ENCODE measurements around the gene SEC24B.
"Not testable (repeated sequence)": the region's sequence is repeated elsewhere in the genome, so short reads cannot be mapped to it uniquely, and the experiment has no call there.

SEC24B gene

DNA sequence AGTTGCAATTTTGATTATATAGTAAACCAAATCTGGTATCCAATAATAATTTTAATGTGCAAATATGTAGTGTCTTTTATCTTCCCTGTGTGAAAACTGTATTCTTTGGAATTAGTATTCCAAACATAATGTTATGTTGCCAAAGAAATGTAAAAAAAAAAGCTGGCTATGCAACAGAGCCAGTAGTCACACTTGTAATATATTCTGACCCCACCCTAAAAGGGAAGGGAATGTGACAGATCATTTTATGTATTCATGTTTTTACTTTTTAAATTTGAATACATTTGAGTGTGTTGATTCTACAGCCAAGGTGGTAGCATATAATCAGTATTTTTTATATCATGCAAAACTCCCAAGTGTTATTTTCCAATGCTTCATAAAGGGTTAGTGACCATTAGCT, 98.6 kb downstream of the SEC24B start:
- H3K4me1 Mint-ChIP-seq = no peaks in the 10 kb centered on the region
- no peak overlapping the region for H3K27ac Mint-ChIP-seq
- H3K4me3 Mint-ChIP-seq = no peak overlapping the region
- ATAC-seq (no peak), DNase-seq (no peak)
- H3K27me3 Mint-ChIP-seq = no peaks in the 10 kb centered on the region
- H3K9me3 Mint-ChIP-seq = no peaks in the 10 kb centered on the region

DNA sequence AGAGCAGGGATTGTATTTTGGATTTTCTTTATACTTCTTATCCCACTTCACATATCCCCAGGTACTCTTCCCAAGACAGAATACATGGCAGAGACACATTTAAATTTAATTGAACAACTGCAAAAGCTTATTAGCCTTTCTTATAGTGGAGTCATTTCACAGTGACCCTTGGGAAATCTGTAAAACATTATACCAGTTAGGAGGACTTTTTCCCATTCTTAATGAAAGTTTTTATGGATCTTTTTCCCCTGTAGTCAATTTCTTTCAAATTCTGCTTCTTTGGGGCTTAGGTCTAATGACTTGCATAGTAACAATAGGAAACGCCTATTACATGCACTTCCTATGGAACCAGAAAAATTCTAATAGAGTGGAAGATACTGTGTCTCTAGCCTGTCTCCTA, 111.8 kb downstream of the SEC24B start:
- Mint-ChIP-seq H3K27ac (no peak overlapping the region), H3K4me1 (peaks cover 19% of the 10 kb centered on the region), H3K4me3 (no peak overlapping the region), H3K9me3 (peaks cover 5 to 14% of the 10 kb centered on the region in 2 donors), H3K27me3 (no peaks in the 10 kb centered on the region)
- DNase-seq (no peak), ATAC-seq (no peak)

DNA sequence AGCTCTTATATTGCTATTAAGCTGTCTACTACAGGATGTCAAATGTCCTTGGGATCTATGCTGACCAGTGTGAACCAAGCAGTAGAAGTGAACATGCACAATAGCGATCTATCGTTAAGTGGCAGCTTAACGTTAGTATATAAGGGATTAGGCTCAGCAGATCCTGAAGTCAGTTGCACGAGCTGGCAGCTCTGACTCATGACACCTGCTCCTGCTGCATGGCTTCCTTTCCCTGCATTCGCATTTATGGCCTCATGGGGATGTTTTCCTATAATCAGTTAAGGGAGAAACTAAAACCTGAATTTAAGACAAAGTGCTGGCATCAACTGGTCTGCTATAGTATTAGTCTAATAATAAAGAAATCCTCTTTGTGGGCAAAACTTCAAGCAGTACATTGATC, 113.8 kb downstream of the SEC24B start:
- Mint-ChIP-seq H3K9me3 (peaks cover 5 to 14% of the 10 kb centered on the region in 2 donors), H3K27me3 (no peaks in the 10 kb centered on the region), H3K4me1 (peaks cover 19% of the 10 kb centered on the region), H3K4me3 (no peak overlapping the region), H3K27ac (no peak overlapping the region)
- DNase-seq (no peak), ATAC-seq (no peak)

DNA sequence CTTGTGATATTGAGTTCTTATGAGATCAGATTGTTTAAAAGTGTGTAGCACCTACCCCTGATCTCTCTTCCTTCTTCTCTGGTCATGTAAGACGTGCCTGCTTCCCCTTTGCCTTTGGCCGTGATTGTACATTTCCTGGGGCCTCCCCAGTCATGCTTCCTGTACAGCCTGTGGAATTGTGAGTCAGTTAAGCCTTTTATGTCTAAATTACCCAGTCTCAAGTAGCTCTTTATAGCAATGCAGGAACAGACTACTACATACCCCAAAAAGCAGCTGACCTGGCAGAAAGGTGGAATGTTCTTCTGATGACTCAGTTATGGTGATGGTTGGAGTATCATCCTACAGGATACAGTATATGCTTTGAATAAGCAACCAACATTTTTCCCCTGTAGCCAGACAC, 115.0 kb downstream of the SEC24B start:
- Mint-ChIP-seq H3K4me3 (peak overlapping the region in 1 of 2 donors; percentile 17), H3K27ac (peak overlapping the region in 1 of 2 donors; percentile 21), H3K9me3 (peaks cover 5 to 14% of the 10 kb centered on the region in 2 donors), H3K27me3 (no peaks in the 10 kb centered on the region), H3K4me1 (peaks cover 19% of the 10 kb centered on the region)
- ATAC-seq = peak; percentile 63
- no peak for DNase-seq

DNA sequence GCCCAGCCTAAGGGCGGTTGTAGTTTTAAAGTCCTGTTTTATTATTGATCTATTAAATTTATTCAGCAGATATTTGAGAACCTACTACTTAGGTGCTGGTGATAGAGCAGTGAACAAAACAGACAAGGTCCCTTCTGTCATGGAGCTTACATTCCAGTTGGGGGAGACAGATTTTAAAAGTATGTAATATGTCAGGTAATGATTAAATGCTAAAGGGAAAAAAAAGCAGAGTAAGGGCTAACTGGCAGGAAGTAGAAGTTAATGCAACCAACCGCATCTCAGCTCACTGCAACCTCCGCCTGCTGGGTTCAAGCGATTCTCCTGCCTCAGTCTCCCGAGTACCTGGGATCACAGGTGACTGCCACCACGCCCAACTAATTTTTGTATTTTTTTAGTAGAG, 118.6 kb downstream of the SEC24B start:
- no peak for ATAC-seq
- Mint-ChIP-seq H3K4me3 (no peak overlapping the region), H3K4me1 (peaks cover 24% of the 10 kb centered on the region), H3K9me3 (peaks cover 5 to 14% of the 10 kb centered on the region in 2 donors), H3K27ac (no peak overlapping the region), H3K27me3 (no peaks in the 10 kb centered on the region)
- no peak for DNase-seq

DNA sequence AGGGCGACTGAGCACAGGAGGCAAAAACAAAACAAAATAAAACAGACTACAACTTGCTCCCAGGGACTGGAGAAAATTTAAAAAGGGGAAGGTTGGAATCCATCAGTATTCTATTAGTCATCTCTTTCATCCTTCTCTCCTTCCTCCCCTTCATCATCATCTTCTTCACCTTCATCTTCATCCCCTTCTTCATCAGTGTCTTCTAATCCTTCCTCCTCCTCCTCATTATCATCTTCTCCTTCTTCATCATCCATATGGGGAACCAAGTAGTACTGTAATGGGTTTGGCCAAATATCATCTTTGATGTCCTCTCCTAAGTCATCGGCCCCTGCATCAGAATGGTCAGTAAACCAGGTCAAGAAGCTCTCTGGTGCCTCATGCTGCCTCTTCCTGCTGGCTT, 119.5 kb downstream of the SEC24B start:
- H3K27ac Mint-ChIP-seq = peak overlapping the region in 1 of 2 donors; percentile 34
- no peak for ATAC-seq
- DNase-seq = no peak
- H3K4me1 Mint-ChIP-seq = peaks cover 17% of the 10 kb centered on the region
- peaks cover 5 to 8% of the 10 kb centered on the region in 2 donors for H3K9me3 Mint-ChIP-seq
- no peak overlapping the region for H3K4me3 Mint-ChIP-seq
- no peaks in the 10 kb centered on the region for H3K27me3 Mint-ChIP-seq

DNA sequence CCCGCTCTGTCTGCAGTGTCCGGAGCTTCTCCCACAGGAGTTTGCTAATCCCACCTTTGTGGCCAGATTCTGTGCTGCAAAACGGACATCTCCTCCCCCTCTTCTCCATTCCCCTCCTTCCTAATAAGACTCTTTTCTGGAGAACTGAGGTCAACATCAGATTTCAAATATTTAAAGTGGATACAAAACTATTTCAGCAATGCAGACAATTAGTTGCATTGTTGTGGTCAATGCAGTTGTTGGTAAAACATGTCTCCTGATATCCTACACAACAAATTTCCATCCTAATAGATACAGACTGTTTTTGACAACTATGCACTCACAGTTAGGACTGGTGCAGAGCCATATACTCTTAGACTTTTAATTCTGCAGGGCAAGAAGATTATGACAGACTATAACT, 121.4 kb downstream of the SEC24B start:
- Mint-ChIP-seq H3K4me3 (no peak overlapping the region), H3K4me1 (peaks cover 17% of the 10 kb centered on the region), H3K9me3 (no peaks in the 10 kb centered on the region), H3K27me3 (no peaks in the 10 kb centered on the region), H3K27ac (no peak overlapping the region)
- DNase-seq (no peak), ATAC-seq (no peak)

DNA sequence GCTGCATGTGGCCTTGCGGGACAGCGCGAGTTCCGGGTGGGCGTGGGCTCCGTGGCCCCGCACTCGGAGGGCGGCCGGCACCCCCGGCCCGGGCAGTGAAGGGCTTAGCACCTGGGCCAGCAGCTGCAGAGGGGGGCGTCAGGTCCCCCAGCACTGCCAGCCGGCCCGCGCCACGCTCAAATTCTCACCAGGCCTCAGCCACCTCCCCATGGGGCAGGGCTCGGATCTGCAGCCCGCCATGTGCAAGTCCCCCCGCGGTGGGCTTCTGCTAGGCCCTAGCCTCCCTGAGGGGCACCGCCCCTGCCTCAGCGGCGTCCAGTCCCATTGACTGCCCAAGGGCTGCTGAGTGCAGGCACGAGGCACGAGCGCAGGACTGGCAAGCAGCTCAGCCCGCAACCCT, 123.8 kb downstream of the SEC24B start:
- no peaks in the 10 kb centered on the region for H3K9me3 Mint-ChIP-seq
- ATAC-seq = no peak
- no peak for DNase-seq
- no peak overlapping the region for H3K27ac Mint-ChIP-seq
- no peak overlapping the region for H3K4me3 Mint-ChIP-seq
- peaks cover 31% of the 10 kb centered on the region for H3K4me1 Mint-ChIP-seq
- H3K27me3 Mint-ChIP-seq = no peaks in the 10 kb centered on the region

DNA sequence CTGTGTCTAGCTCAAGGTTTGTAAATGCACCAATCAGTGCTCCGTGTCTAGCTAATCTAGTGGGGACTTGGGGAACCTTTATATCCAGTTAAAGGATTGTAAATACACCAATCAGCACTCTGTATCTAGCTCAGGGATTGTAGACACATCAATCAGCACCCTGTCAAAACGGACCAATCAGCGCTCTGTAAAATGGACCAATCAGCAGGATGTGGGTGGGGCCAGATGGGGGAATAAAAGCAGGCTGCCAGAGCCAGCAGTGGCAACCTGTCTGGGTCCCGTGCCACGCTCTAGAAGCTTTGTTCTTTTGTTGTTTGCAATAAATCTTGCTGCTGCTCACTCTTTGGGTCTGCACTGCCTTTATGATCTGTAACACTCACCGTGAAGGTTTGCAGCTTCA, 124.5 kb downstream of the SEC24B start:
- H3K27ac Mint-ChIP-seq, H3K9me3 Mint-ChIP-seq, H3K27me3 Mint-ChIP-seq, H3K4me3 Mint-ChIP-seq, ATAC-seq: not testable (repeated sequence)
- DNase-seq = peak in 1 of 2 donors; percentile 23
- H3K4me1 Mint-ChIP-seq = peaks cover 38% of the 10 kb centered on the region

DNA sequence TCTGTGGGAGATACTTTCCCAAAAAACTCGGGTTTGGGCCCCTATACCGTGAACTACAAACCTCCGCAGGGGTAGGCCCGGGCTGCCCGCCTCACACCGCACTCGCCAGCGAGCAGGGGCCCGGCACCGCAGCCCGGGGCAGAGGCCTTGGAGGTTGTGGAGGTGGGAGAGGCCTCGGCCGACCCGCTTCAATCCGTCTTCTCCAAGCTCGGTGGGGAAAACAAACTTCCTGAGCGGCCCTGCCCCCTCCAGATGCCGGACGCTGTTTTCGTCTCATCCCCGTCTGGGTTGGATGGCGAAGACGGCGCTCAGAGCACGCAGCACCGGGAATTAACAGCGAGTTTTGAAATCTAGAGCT, 126.0 kb downstream of the SEC24B start:
- Mint-ChIP-seq H3K9me3 (no peaks in the 10 kb centered on the region), H3K27ac (peak overlapping the region; percentile 97), H3K4me3 (peak overlapping the region; percentile 76 to 89), H3K27me3 (no peaks in the 10 kb centered on the region), H3K4me1 (peaks cover 53% of the 10 kb centered on the region)
- ATAC-seq = peak; percentile 46
- peak; percentile 60 for DNase-seq

DNA sequence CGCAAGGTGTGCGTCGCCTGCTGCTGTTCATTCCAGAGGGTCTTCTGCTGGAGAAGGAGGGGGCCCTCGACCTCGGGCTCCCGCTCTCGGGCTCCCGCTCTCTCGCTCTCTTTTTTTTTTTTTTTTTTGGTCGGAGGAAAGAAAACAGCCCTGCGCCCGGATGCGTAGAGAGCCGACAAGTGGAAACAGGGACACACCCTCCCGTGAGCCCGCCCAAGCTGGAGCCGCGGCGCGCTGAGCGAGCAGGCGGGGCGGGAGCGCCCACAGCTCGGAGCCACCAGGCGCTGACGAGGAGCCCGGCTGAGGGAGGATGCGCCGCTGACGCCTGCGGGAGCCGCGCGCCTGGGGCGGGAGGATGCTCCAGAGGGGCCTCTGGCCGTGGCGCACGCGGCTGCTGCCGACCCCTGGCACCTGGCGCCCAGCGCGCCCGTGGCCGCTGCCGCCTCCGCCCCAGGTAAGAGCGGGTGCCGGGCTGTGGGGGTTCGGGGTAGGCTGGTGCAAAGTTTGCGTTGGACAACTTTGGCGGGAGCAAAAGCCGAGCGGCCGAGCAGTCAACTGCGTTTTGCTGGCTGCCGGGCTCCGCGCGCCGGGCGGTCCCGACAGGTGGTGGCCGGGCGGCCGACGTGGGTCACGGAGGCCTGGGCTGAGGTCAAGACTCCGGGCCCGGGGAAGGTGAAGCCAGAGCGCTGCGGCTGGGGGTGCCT, 126.5 kb downstream of the SEC24B start, which contains the start of gene MCUB:
Gene MCUB, plus strand, starts transcription at position 264 of the 704 bp plus-strand sequence. Its CDS starts 92 bp downstream, at position 356.
- no peaks in the 10 kb centered on the region for H3K27me3 Mint-ChIP-seq
- DNase-seq (peak; percentile 94 to 96), ATAC-seq (peak; percentile 94)
- H3K9me3 Mint-ChIP-seq = no peaks in the 10 kb centered on the region
- H3K4me3 Mint-ChIP-seq = peak within 1 kb of the TSS; percentile 76 to 89
- peak within 1 kb of the TSS; percentile 97 for H3K27ac Mint-ChIP-seq
- H3K4me1 Mint-ChIP-seq = peaks cover 58% of the 10 kb centered on the region

DNA sequence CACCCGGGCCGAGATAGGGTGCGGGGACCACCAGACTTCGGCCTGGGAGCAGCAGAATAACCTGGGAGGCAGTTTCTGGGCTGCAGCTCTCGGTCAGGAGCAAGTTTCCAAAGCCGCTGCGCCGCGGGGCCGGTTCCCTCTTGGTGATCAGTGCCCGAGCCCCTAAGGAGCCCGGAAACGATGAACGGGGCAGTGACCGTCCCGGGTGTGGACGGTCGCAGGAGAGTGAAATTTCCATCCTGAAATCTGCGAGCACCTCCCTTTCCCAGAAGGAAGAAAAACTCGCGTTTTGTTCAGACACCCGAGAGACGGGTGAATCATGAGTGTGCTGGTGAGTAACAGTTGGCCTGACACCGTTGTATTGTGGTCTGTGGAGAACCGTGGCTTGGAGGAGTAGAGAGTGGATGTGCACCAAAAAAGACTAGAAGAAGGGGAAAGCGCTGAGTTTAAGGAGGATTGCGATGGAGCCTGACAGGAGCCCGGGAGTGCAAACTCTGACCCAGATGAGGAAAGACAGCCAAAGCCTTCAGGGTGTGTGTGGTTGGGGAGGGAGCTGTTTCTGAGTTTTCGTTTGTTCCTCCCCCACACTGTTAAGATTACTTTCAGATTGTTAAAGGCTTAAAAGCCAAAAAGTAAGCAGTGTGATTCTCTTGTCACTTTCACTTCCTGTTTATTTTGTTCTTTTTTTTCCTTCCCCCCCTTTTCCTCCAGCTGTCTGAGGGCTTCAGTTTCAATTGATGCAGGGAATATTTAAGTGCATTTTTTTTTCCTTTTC, 127.3 kb downstream of the SEC24B start:
- H3K27ac Mint-ChIP-seq = peak overlapping the region; percentile 84 to 93
- H3K27me3 Mint-ChIP-seq = no peaks in the 10 kb centered on the region
- no peaks in the 10 kb centered on the region for H3K9me3 Mint-ChIP-seq
- ATAC-seq (peak; percentile 71), DNase-seq (peak; percentile 69)
- peaks cover 58% of the 10 kb centered on the region for H3K4me1 Mint-ChIP-seq
- peak overlapping the region; percentile 76 to 89 for H3K4me3 Mint-ChIP-seq

DNA sequence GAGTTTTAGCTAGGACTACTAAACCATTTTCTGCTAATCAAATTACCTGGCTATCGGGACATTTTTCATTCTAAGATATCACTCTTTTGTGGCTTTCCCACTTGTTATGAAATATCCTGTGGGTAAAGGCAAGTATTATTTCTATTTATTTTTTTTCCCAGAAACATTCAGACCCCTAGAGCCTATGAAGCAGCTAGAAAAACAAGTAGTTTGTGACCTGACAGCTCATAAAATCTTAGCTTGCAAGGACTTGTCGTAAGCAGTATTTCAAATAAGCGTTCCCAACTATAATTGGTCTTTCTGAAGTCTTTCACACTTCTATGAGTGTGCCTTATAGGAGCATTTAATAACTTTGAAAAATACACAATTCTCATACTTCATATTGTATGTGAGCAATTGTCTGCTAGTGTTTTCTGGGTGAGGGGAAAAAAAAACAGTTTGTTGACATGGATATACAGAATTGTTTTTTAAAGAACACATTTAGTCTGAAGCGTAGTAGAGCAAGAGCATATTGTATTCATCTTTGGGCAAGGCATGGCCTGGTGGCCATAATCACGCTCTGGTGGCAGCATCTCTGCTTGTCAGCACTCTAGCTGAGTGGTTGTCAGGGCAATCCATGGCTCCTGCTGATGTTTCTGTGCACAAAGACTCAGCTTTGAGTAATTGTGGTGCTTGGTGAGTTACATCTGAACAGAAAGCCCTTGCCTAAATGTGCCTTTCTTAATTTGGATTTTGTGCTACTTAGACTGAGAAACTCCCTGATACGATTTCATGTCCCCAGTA, 129.0 kb downstream of the SEC24B start:
- DNase-seq = peak in 1 of 2 donors; percentile 26
- Mint-ChIP-seq H3K4me1 (peaks cover 56% of the 10 kb centered on the region), H3K4me3 (peak overlapping the region; percentile 55 to 89), H3K9me3 (no peaks in the 10 kb centered on the region), H3K27me3 (no peaks in the 10 kb centered on the region), H3K27ac (no peak overlapping the region)
- no peak for ATAC-seq

DNA sequence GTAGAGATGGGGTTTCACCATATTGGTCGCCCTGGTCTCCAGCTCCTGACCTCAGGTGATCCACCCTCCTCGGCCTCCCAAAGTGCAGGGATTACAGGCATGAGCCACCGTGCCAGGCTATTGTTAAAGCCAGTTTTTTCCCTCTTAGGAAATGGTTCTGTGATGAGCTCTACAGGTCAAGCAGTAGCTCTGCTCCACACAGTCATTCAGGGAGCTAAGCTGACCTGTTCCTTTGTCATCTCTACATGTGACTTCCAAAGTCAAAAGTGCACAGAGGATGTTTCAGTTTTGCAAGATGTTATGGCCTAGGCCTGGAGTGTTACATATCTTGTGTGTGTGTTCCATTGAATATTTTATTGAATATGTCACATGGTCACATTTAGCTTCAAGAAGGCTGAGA, 137.9 kb downstream of the SEC24B start:
- H3K27me3 Mint-ChIP-seq = no peaks in the 10 kb centered on the region
- DNase-seq (no peak), ATAC-seq (no peak)
- no peaks in the 10 kb centered on the region for H3K9me3 Mint-ChIP-seq
- no peak overlapping the region for H3K4me3 Mint-ChIP-seq
- H3K4me1 Mint-ChIP-seq = peaks cover 58% of the 10 kb centered on the region
- H3K27ac Mint-ChIP-seq = no peak overlapping the region

DNA sequence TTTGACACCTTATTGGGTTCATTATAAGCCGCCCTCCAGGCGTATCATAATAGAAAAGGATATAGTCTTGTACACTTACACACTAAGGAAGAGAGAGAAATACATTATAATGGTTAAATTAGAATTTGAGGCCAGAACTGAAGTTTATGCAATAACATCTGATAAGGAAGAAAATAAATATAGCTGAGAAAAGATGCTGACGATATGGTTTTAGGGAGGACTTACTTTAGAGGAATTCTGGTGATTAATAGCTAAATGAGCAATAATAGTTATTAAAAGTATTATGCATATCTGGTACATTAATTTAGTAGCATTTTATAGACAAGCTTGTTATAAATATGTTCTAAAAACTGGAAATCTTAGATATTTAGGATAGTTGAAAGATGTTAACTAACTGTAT, 138.5 kb downstream of the SEC24B start:
- DNase-seq (no peak), ATAC-seq (no peak)
- H3K4me3 Mint-ChIP-seq = no peak overlapping the region
- peaks cover 63% of the 10 kb centered on the region for H3K4me1 Mint-ChIP-seq
- H3K9me3 Mint-ChIP-seq = no peaks in the 10 kb centered on the region
- H3K27ac Mint-ChIP-seq = no peak overlapping the region
- H3K27me3 Mint-ChIP-seq = no peaks in the 10 kb centered on the region

DNA sequence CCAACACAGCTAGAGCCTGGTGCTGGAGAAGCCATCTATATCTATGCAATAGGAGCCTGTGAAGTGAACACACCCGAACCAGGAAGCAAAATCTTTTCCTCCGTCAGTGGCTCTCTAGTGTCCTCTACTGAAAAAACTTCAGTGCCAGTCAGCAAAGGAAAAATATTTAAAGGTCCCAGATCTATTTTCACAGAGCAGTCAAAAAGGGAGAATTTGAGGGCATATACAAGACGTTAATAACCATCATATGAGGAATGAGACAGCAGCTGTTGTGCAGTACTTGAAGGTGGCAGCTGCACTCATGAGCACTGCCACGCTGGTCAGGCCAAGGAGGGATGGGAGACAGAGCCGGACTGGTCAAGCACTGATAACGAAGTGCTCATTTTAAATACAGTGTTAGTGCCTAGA, 140.8 kb downstream of the SEC24B start:
- H3K4me3 Mint-ChIP-seq = peak overlapping the region; percentile 8 to 35
- H3K27ac Mint-ChIP-seq = no peak overlapping the region
- H3K4me1 Mint-ChIP-seq = peaks cover 69% of the 10 kb centered on the region

More for the DNA sequence above, 140.8 kb downstream of the SEC24B start:
- no peak for DNase-seq
- ATAC-seq = peak; percentile 57
- Mint-ChIP-seq H3K27me3 (no peaks in the 10 kb centered on the region), H3K9me3 (no peaks in the 10 kb centered on the region)
